ENCODE results near the gene TM9SF3.

The TM9SF3 gene

DNA sequence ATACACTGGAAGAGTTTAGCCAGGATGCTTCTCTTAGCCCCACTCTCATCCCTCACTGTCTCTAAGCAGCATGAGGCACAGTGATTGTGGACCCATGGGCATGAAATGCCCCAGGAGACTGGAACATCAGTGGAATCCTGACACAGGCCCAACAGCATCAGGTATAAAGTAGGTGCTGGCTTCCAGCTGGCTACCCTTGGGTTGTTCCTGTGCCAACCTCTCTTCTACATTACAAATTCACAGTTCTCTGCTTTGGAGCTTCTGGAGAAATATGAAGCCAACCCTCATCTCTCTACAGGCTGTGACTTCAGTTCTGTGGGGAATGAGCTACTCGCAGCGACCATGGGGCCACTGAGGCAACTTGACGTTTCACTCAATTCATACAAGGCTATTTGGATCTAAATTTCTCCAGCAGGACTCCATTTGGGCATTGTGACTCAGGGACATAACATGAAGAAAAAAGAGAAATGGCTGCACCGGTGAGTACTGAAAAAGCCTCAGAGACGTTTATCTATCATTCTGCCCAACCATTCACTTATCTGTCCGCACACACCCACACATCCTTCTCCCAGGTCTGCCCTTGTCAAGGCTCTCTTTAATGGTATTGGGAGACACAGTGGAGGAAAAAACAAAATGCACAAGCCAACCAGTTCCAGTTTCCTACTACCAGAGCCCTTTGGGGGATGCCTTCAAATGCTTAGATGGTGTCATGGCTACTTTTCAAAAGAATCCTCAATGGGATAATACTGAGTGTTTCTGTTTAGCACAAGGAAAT, 35.4 kb upstream of the TM9SF3 start:
- no peaks in the 10 kb centered on the region for H3K27me3 ChIP-seq (ENCODE audit: control insufficient read depth, low read length)
- H3K9me3 ChIP-seq (ENCODE audit: control insufficient read depth, insufficient read depth, low read length): no peaks in the 10 kb centered on the region
- no peaks in the 10 kb centered on the region for H3K79me2 ChIP-seq (ENCODE audit: control insufficient read depth, low read length)
- H3K4me2 ChIP-seq (ENCODE audit: low read length): no peak overlapping the region
- H3K36me3 ChIP-seq (ENCODE audit: control insufficient read depth, low read length): peaks cover 97% of the 10 kb centered on the region
- H3K27ac ChIP-seq (ENCODE audit: low read depth, low read length): no peak overlapping the region
- H3K9me2 ChIP-seq (replicated peaks; ENCODE audit: control insufficient read depth, low read length): no peaks in the 10 kb centered on the region
- H3K4me1 ChIP-seq (ENCODE audit: control insufficient read depth, low read length): no peaks in the 10 kb centered on the region
- H4K20me1 ChIP-seq (ENCODE audit: control insufficient read depth, insufficient read depth, low read depth, low read length): no peaks in the 10 kb centered on the region
- TF ChIP-seq, protein P1, sequence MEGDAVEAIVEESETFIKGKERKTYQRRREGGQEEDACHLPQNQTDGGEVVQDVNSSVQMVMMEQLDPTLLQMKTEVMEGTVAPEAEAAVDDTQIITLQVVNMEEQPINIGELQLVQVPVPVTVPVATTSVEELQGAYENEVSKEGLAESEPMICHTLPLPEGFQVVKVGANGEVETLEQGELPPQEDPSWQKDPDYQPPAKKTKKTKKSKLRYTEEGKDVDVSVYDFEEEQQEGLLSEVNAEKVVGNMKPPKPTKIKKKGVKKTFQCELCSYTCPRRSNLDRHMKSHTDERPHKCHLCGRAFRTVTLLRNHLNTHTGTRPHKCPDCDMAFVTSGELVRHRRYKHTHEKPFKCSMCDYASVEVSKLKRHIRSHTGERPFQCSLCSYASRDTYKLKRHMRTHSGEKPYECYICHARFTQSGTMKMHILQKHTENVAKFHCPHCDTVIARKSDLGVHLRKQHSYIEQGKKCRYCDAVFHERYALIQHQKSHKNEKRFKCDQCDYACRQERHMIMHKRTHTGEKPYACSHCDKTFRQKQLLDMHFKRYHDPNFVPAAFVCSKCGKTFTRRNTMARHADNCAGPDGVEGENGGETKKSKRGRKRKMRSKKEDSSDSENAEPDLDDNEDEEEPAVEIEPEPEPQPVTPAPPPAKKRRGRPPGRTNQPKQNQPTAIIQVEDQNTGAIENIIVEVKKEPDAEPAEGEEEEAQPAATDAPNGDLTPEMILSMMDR (IDR thresholded peaks at IDR 0.05; ENCODE audit: low read depth, low read length, poor library complexity, severe bottlenecking): no peak
- TF ChIP-seq EZH2phosphoT487 (IDR thresholded peaks at IDR 0.05; ENCODE audit: borderline replicate concordance, low read length): no peak
- H3K4me3 ChIP-seq (ENCODE audit: low read length): no peak overlapping the region
- peaks cover 5% of the 10 kb centered on the region; the same call in 1 of the 2 replicates for H3F3A ChIP-seq (ENCODE audit: control insufficient read depth, insufficient read depth)

DNA sequence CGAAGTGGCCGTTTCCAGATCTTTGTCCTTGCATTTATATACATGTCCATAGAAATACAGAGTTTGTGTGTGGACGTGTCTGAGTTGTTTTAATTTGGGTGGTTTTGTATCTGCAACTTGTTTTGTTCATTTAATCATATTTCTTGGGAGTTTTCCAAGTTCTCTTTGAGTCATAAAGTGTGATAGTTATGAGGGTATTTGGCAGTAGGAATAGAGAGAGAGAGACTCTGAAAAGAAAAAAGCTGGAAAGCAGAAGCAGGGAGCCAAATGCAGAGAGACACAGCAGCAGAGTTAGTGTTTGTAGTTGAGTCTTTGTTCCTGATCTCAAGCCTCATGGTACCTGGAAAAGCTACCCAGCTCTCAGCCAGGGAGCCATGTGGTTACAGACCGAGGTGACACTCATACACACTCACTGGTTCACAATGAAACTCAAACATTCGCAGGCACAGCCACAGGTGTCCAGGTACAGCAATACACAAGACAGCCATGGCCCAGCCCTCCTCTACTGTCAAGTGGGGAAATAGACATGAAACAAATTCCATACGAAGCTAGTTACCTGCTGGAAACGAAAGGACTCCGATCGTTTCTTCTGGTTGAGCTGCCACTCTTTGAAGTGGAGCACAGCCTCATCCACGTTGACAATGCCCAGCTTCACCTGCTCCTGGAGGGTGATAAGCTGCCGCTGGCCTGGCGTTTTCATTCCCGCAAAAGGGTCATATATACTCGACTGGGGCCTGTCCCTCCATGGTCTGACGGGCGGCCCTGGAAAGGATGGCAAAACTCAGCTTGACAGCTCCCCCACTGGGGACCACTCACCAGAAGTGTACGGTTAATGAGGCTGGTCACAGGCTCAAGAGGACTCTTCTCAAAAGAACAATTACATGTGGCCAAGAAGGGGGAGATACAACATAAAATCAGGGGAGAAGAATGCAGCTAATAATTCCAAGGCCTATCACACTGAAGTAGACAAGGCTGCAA, 33.3 kb upstream of the TM9SF3 start:
- no peaks in the 10 kb centered on the region for H3K9me3 ChIP-seq (ENCODE audit: control insufficient read depth, insufficient read depth, low read length)
- H3K27ac ChIP-seq (ENCODE audit: low read depth, low read length): no peak overlapping the region
- no peaks in the 10 kb centered on the region for H3K79me2 ChIP-seq (ENCODE audit: control insufficient read depth, low read length)
- H3K4me2 ChIP-seq (ENCODE audit: low read length): no peak overlapping the region
- no peak overlapping the region for H3K4me3 ChIP-seq (ENCODE audit: low read length)
- H3K4me1 ChIP-seq (ENCODE audit: control insufficient read depth, low read length): no peaks in the 10 kb centered on the region
- peaks cover 5% of the 10 kb centered on the region; the same call in 1 of the 2 replicates for H3F3A ChIP-seq (ENCODE audit: control insufficient read depth, insufficient read depth)
- H4K20me1 ChIP-seq (ENCODE audit: control insufficient read depth, insufficient read depth, low read depth, low read length): no peaks in the 10 kb centered on the region
- no peak for TF ChIP-seq EZH2phosphoT487 (IDR thresholded peaks at IDR 0.05; ENCODE audit: borderline replicate concordance, low read length)
- peaks cover 97% of the 10 kb centered on the region for H3K36me3 ChIP-seq (ENCODE audit: control insufficient read depth, low read length)
- no peaks in the 10 kb centered on the region for H3K9me2 ChIP-seq (replicated peaks; ENCODE audit: control insufficient read depth, low read length)
- no peaks in the 10 kb centered on the region for H3K27me3 ChIP-seq (ENCODE audit: control insufficient read depth, low read length)

DNA sequence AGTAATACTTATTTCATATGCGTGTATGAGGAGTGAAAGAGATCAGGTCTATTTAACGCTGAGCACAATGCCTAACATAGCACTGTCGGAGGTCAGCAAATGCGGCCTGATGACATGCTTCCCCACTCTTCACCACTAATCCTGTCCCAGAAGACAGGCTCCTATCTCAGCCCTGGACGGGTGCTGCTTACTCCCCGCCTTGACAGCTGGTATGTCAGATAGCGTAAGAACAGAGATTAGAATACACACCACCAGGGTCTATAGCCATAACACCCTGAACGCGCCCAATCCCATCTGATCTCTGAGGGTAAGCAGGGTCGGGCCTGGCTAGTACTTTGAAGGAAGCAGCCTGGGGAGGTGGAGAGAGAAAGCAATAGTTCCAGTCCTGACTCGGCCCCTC, 32.3 kb upstream of the TM9SF3 start:
- Histone ChIP-seq H3K9me3 (ENCODE audit: control insufficient read depth, insufficient read depth, low read length) (no peaks in the 10 kb centered on the region), H3K36me3 (ENCODE audit: control insufficient read depth, low read length) (peaks cover 97% of the 10 kb centered on the region), H3K9me2 (replicated peaks; ENCODE audit: control insufficient read depth, low read length) (no peaks in the 10 kb centered on the region), H3K27me3 (ENCODE audit: control insufficient read depth, low read length) (no peaks in the 10 kb centered on the region), H3K79me2 (ENCODE audit: control insufficient read depth, low read length) (no peaks in the 10 kb centered on the region), H3F3A (ENCODE audit: control insufficient read depth, insufficient read depth) (peaks cover 5% of the 10 kb centered on the region; the same call in 1 of the 2 replicates), H3K27ac (ENCODE audit: low read depth, low read length) (no peak overlapping the region), H3K4me3 (ENCODE audit: low read length) (no peak overlapping the region), H3K4me1 (ENCODE audit: control insufficient read depth, low read length) (no peaks in the 10 kb centered on the region), H3K4me2 (ENCODE audit: low read length) (no peak overlapping the region), H4K20me1 (ENCODE audit: control insufficient read depth, insufficient read depth, low read depth, low read length) (no peaks in the 10 kb centered on the region)
- TF ChIP-seq EZH2phosphoT487 (IDR thresholded peaks at IDR 0.05; ENCODE audit: borderline replicate concordance, low read length): no peak
- TF ChIP-seq, protein P1 (IDR thresholded peaks at IDR 0.05; ENCODE audit: low read depth, low read length, poor library complexity, severe bottlenecking): no peak
